ENCODE data around the gene SLC1A3.

DNA sequence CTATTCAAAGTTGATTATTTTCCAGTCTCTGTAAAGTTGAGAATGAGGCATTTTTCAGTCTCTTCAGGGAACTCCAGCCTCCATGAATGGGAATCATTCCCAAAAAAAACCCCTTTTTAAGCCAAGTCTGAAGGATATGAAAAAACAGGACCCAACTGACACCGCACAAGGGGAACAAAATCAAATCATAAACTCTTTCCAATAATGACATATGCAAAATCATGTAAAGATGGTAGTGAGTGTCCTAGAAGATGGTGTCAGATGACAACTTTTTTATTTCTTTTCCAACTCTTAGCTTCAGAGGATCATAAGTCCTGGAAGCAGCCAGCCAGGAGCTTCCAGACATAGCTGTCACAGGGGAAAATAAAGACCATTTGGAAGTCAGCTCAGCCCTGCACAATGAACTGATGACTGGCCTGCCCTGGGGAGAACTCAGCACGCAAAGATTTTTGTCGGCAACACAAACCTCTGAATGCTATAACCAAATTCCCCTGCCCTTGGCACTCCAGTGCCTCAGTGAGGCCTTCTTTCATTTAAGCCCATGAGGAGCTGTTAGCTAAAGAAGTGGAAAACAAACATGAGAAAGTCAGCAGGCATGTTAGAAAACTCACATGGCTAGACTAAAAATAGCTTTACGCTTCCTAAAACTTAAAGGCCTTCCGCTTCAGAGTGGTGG is 85.4 kb downstream of the SLC1A3 start:
- no peak for TF ChIP-seq POLR2A (IDR thresholded peaks at IDR 0.05)
- TF ChIP-seq, protein P1, sequence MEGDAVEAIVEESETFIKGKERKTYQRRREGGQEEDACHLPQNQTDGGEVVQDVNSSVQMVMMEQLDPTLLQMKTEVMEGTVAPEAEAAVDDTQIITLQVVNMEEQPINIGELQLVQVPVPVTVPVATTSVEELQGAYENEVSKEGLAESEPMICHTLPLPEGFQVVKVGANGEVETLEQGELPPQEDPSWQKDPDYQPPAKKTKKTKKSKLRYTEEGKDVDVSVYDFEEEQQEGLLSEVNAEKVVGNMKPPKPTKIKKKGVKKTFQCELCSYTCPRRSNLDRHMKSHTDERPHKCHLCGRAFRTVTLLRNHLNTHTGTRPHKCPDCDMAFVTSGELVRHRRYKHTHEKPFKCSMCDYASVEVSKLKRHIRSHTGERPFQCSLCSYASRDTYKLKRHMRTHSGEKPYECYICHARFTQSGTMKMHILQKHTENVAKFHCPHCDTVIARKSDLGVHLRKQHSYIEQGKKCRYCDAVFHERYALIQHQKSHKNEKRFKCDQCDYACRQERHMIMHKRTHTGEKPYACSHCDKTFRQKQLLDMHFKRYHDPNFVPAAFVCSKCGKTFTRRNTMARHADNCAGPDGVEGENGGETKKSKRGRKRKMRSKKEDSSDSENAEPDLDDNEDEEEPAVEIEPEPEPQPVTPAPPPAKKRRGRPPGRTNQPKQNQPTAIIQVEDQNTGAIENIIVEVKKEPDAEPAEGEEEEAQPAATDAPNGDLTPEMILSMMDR (IDR thresholded peaks at IDR 0.05): no peak
